AG04450 (cell line): ENCODE data around the gene LETM1. TPM values are rescaled to one million over a fixed set of nuclear protein-coding genes. Genes with fewer than 3 reads are reported as not detected.

Source experiments
- CTCF ChIA-PET: fragments of 300-600, 350-600 bp; formaldehyde crosslinking; extraction: SDS; loops from one replicate; lab custom pipeline; 2022; ENCODE audit warnings: antibody characterized with exemption, inconsistent platforms; lab: Charles Lee
- POLR2A ChIA-PET: fragments of 350-600 bp; formaldehyde crosslinking; extraction: SDS; loops from one replicate; lab custom pipeline; 2021; ENCODE audit warnings: antibody characterized with exemption, inconsistent platforms; lab: Yijun Ruan, JAX
- DNase-seq: peaks from one replicate; pipeline ENCODE4 v3.0.0-alpha.2; 2011; ENCODE audit warnings: low read depth, low spot score
- H3K27ac ChIP-seq: one replicate; pipeline ENCODE4 v1.5.1; 2012; ENCODE audit warnings: low read depth, low read length, control low read depth
- H3K27me3 ChIP-seq: one replicate; pipeline ENCODE4 v1.6.0; 2012; ENCODE audit warnings: low read length; ENCODE audit not compliant: control insufficient read depth, insufficient read depth
- H3K4me3 ChIP-seq: 2 replicates; pipeline ENCODE4 v1.5.1; 2011; ENCODE audit warnings: mild to moderate bottlenecking, low read depth, low read length, control low read depth
- H3K9me3 ChIP-seq: 2 replicates; pipeline ENCODE4 v1.5.1; 2012; ENCODE audit warnings: low read length; ENCODE audit not compliant: control insufficient read depth, insufficient read depth
- polyA plus RNA-seq: library from polyadenylated mRNA; depleted of rRNA; stranded (reverse); fragments of >200 nt; gene quantifications from 2 replicates; pipeline ENCODE4 v1.2.3, GENCODE V29; 2011
- TF ChIP-seq, protein P1 (sequence below): IDR thresholded peaks from 2 replicates; pipeline ENCODE4 v1.5.1; 2011; ENCODE audit warnings: low read depth, low read length, control low read depth, inconsistent platforms

The LETM1 gene
- polyA plus RNA-seq, 1 experiment, result 11.9 TPM

DNA sequence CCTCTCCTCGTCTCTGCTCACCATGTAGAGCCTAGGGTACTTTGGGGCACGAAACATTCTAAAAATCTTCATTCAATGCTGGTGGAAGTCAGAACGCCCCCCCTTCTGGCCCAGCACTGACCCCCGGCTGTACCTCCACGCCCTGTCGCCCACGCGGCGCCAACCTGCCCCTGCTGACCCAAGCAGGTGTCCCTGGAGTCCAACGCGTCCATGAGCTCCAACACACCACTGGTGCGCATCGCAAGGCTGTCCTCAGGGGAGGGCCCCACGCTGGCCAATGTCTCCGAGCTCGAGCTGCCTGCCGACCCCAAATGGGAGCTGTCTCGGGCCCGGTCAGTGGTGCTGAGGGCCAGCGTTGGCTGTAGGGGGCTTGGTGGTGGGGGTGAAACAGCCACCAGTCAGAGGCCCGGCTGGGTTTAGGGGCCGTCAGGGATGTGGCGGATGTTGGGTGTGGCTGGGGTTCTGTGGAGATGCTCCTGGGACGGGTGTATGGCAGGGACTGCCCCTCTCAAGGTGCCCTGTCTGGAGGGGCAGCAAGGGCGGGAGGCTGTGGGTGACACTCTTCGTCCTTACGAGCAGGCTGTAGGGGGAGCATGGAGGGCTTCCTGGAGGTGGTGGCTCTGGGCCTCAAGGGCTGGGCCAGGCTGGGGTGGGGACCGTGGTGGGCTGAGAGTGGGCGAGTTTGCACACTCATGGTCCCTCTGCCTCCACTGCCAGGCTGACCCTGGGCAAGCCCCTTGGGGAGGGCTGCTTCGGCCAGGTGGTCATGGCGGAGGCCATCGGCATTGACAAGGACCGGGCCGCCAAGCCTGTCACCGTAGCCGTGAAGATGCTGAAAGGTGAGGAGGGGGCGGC is 51.1 kb downstream of the LETM1 start:
- no peak for DNase-seq
- no peak overlapping the region for H3K4me3 ChIP-seq
- POLR2A ChIA-PET, result no interaction called here
- no peak overlapping the region for H3K27ac ChIP-seq
- peaks cover 6% of the 10 kb centered on the region; the same call in 1 of the 2 replicates for H3K9me3 ChIP-seq
- CTCF ChIA-PET, result no interaction called here
- TF ChIP-seq, protein P1, sequence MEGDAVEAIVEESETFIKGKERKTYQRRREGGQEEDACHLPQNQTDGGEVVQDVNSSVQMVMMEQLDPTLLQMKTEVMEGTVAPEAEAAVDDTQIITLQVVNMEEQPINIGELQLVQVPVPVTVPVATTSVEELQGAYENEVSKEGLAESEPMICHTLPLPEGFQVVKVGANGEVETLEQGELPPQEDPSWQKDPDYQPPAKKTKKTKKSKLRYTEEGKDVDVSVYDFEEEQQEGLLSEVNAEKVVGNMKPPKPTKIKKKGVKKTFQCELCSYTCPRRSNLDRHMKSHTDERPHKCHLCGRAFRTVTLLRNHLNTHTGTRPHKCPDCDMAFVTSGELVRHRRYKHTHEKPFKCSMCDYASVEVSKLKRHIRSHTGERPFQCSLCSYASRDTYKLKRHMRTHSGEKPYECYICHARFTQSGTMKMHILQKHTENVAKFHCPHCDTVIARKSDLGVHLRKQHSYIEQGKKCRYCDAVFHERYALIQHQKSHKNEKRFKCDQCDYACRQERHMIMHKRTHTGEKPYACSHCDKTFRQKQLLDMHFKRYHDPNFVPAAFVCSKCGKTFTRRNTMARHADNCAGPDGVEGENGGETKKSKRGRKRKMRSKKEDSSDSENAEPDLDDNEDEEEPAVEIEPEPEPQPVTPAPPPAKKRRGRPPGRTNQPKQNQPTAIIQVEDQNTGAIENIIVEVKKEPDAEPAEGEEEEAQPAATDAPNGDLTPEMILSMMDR, result no peak
- H3K27me3 ChIP-seq, result no peaks in the 10 kb centered on the region

DNA sequence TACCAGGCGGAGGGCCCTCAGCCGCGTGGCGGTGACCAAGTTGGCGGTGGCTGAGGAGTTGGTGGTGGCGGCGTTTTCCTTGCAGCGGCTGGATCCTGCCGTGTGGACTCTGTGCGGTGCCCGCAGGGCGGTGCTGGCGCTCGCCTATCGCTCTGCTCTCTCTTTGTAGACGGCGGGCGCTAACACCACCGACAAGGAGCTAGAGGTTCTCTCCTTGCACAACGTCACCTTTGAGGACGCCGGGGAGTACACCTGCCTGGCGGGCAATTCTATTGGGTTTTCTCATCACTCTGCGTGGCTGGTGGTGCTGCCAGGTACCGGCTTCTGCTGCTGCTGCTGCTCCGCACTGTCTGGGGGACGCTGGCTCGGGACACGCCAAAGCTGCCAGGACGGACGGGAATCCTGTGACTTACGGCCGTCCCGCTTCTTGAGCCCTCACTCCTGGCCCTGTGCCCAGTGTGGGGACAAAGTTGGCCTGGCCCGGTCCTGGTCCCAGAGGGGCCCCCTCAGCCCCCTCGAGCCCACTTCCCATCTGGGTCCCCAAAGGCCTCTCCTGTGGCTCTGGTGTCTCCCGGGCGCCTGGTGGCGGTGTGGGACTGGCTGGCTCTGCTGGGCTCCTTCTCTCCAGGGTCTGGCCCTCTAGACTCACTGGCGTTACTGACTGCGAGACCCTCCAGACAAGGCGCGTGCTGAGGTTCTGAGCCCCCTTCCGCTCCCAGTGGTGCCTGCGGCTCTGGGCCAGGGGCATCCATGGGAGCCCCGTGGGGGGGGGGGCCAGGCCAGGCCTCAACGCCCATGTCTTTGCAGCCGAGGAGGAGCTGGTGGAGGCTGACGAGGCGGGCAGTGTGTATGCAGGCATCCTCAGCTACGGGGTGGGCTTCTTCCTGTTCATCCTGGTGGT is 52.2 kb downstream of the LETM1 start:
- no peak for DNase-seq
- no peaks in the 10 kb centered on the region for H3K27me3 ChIP-seq
- no peak overlapping the region for H3K4me3 ChIP-seq
- ChIA-PET POLR2A (no interaction called here), CTCF (no interaction called here)
- TF ChIP-seq, protein P1, result no peak
- no peak overlapping the region for H3K27ac ChIP-seq
- peaks cover 6% of the 10 kb centered on the region; the same call in 1 of the 2 replicates for H3K9me3 ChIP-seq

DNA sequence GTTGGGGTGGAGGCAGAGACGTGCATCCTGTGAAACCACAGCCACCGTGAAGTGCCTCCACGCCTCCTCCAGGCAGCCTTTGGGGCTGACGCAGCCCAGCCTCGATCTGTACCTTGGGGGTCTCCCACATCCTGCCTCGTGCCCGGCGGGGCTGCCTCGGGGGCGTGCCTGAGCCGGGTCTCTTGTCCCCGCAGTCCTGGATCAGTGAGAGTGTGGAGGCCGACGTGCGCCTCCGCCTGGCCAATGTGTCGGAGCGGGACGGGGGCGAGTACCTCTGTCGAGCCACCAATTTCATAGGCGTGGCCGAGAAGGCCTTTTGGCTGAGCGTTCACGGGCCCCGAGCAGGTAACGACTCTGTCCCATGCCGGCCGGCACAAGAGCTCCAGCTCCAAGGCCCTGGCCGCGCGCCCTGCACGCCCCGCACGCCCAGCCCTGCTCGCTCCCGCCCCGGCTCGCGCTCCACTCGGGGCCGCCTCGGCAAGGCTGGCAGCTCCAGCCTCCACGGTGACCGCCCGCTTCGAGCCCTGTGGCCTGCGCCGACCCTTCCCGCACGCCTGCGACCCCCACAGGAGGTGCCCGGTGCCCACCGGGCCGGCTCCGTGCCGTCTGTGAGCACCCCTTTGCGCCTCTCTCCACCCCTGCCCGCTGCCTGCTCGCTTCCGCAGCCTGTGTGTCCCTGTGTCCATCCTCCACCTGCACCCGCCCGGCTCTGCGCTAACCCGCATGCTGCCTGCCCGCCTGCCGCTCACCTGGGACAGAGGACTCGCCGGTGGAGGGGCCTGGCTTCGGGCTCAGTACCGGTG is 53.0 kb downstream of the LETM1 start:
- H3K27me3 ChIP-seq, result peaks cover 2% of the 10 kb centered on the region
- TF ChIP-seq, protein P1, result no peak
- DNase-seq, result no peak
- ChIA-PET POLR2A (no interaction called here), CTCF (no interaction called here)
- H3K4me3 ChIP-seq, result no peak overlapping the region
- H3K27ac ChIP-seq, result no peak overlapping the region
- peaks cover 6% of the 10 kb centered on the region; the same call in 1 of the 2 replicates for H3K9me3 ChIP-seq

DNA sequence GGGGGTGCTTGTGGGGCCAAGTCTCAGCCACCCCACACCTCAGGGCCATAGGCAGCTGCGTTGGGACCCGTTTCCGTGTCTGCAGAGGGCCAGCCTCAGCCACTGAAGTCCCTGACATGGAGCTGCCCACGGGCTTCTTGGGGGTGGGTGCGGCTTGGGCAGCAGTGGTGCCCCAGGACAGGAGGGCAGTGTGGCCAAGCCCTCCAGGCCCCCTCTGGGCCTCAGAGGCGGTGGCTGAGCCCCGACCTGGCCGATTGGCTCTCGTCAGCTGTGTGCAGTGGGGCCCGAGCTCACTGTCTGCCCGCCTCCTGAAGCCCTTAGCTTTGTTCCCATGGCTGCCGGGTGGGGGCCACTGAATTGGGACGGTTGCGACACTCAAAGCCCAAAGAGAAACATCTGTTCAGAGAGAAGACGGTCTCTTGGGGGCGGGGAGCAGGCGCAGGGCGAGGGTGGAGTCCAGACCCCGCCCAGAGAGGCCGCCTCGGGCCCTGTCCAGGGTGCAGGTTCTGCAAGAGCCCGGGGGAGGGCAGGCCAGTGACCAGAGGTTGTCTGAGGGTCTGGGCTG is 53.7 kb downstream of the LETM1 start:
- Histone ChIP-seq H3K9me3 (peaks cover 6% of the 10 kb centered on the region; the same call in 1 of the 2 replicates), H3K27me3 (peaks cover 7% of the 10 kb centered on the region), H3K4me3 (no peak overlapping the region), H3K27ac (no peak overlapping the region)
- ChIA-PET POLR2A (interaction anchor here (0.7 kb wide), 1 partner anchor 10 kb away, joined by 3 read pairs; no protein-coding TSS in a partner anchor), CTCF (no interaction called here)
- TF ChIP-seq, protein P1, result no peak
- no peak for DNase-seq
